Colonic mucosa (tissue), 4 donors: ENCODE results near the gene FCN3. TPM values are rescaled to one million over a fixed set of nuclear protein-coding genes. Genes with fewer than 3 reads are reported as not detected.

Experiments
- DNase-seq: peaks from one replicate; pipeline ENCODE4 v3.0.0-alpha.2; 2020
- H3K27ac ChIP-seq: fragments of 200-600 bp; one replicate; pipeline ENCODE4 v1.8.0; 2021
- H3K27me3 ChIP-seq: fragments of 200-600 bp; one replicate; pipeline ENCODE4 v1.8.0; 2021
- H3K36me3 ChIP-seq: fragments of 200-600 bp; one replicate; pipeline ENCODE4 v1.8.0; 2021
- H3K4me1 ChIP-seq: fragments of 200-600 bp; one replicate; pipeline ENCODE4 v1.8.0; 2021; ENCODE audit warnings: mild to moderate bottlenecking
- H3K4me3 ChIP-seq: fragments of 200-600 bp; one replicate; pipeline ENCODE4 v1.8.0; 2021
- H3K9ac ChIP-seq, 2 donors: one replicate each; pipeline ENCODE4 v1.7.0; 2013; ENCODE audit warnings: control low read depth in 2 of 2, low read depth in 2 of 2, low read length in 2 of 2
- H3K9me3 ChIP-seq: fragments of 200-600 bp; one replicate; pipeline ENCODE4 v1.8.0; 2021
- intact Hi-C: fragments of 100-400 bp; cut with DNase I; formaldehyde crosslinking; loops from one replicate; pipeline ENCODE4 v1.14.1; 2022
- total RNA-seq, 2 donors: library from RNA; stranded (reverse); fragmentation: NEBNext Ultra II Directional in 1 of 2; extraction: Animal tissue kit (Norgen Biotek cat#: 25700) in 1 of 2; gene quantifications; one replicate each; pipeline ENCODE4 v1.2.1, GENCODE V29; 2021
- TF ChIP-seq, protein P1 (sequence below): fragments of 200-600 bp; IDR thresholded peaks from one replicate; pipeline ENCODE4 v1.8.0; 2022; ENCODE audit warnings: antibody characterized with exemption, mild to moderate bottlenecking
- donor health status: healthy.
- donor health status: DM: no; HTN: no; CAD: no.
- donor health status: DM: no; HTN: no; CAD: no.

Gene FCN3
- total RNA-seq, 2 donors from 2014 or later = 0.42 to 1.5 TPM

DNA sequence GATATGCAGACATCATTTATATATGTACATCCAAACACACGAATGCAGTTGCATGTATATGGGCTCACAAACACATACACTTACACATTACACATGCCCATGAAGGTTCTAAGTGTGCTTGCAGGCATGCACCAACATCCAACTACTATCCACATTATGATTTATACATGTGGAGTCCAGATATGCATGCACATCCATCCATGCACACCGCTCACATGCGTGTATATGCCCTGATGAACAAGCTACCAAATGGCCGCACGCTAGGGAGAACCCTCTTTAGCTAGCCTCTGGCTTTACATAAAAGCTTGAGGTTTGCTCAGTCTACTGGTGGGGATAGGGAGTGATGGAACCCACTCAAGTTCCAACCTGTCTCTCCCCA lies 26.3 kb upstream of the FCN3 start:
- DNase-seq = no peak
- Histone ChIP-seq H3K9ac (no peak overlapping the region), H3K27ac (no peak overlapping the region), H3K36me3 (no peaks in the 10 kb centered on the region), H3K9me3 (no peaks in the 10 kb centered on the region), H3K27me3 (no peaks in the 10 kb centered on the region), H3K4me1 (no peaks in the 10 kb centered on the region), H3K4me3 (no peak overlapping the region)
- intact Hi-C loops = loop anchor here (5.0 kb wide), 1 partner anchor 206 kb away; no protein-coding TSS in a partner anchor
- TF ChIP-seq, protein P1, sequence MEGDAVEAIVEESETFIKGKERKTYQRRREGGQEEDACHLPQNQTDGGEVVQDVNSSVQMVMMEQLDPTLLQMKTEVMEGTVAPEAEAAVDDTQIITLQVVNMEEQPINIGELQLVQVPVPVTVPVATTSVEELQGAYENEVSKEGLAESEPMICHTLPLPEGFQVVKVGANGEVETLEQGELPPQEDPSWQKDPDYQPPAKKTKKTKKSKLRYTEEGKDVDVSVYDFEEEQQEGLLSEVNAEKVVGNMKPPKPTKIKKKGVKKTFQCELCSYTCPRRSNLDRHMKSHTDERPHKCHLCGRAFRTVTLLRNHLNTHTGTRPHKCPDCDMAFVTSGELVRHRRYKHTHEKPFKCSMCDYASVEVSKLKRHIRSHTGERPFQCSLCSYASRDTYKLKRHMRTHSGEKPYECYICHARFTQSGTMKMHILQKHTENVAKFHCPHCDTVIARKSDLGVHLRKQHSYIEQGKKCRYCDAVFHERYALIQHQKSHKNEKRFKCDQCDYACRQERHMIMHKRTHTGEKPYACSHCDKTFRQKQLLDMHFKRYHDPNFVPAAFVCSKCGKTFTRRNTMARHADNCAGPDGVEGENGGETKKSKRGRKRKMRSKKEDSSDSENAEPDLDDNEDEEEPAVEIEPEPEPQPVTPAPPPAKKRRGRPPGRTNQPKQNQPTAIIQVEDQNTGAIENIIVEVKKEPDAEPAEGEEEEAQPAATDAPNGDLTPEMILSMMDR = no peak

DNA sequence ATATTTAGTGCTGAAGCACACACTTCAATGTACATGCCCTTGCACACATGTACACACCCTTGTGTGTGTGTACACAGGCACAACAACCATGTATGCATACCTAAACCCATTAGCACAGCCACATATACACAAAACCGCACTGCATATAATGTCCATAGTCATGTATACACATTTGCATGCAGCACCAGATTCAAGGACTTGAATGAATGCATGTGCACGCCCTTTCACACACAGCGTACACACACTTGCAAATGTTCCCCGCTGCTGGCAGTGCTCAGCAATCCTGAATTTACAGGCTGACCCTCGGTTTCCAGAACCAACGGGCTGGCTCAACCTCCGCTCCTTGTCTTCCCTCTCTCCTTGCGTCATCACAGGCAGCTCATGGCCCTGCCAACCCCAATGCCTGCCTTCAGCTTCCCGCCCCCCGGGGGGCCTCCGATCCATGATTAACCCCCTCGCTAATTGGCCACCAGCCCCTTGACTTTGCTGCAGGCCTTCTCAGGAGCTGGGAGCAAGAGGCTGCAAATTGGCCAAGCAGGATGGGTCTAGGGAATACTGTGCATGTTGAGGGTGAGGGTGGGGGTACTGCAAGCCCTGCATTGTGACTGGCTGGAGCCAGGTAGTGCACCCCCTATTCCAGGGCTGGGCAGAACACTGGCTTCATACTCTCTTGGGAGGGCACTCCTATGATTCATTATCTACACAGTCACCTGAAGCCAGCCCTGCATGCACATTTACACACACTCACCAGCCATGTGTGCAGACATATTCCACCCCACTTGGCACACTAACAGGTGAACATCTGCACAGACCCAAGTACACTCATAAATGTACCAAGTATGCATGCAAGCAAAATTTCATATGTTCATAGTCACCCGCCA lies 25.7 kb upstream of the FCN3 start:
- intact Hi-C loops = loop anchor here (5.0 kb wide), 1 partner anchor 207 kb away; no protein-coding TSS in a partner anchor
- no peaks in the 10 kb centered on the region for H3K4me1 ChIP-seq
- no peaks in the 10 kb centered on the region for H3K36me3 ChIP-seq
- H3K27ac ChIP-seq = no peak overlapping the region
- H3K27me3 ChIP-seq = no peaks in the 10 kb centered on the region
- no peak overlapping the region for H3K4me3 ChIP-seq
- no peak for DNase-seq
- TF ChIP-seq, protein P1 = no peak
- H3K9me3 ChIP-seq = no peaks in the 10 kb centered on the region
- H3K9ac ChIP-seq = no peak overlapping the region

DNA sequence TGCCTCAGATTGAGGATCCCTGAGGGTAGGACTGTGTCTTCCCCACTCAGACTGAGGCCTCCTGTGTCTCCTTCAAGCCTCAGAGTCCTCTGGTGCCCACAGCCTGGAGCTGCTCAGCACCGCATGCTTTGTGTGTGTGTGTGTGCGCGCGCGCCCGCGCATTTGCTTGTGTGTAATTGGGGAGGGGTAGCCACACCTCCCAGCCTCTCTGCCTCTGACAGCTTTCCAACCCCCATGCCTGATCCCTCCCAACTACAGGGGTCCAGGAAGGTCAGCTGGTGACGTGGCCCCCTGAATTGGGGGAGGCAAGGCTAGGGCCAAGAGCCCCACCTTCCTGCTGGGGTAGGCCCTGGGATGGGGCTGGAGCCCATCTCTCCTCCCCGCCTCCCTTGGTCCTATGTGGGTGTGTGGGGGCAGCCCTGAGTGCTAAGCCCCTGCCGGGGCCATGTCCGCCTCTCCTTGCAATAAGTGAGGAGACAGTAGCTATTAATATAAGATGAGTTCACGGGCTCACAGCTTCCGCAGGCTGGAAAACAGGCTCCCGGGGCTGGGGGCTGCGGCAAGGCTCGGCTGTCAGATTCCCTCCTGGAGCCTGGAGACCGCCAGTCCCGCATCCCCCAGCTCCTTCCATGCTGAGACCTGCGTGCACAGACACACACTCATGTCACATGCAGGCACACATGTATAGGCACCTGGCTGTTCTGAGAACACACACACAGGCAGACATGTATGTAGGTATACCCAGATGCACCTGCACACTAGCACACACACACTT lies 24.8 kb upstream of the FCN3 start:
- Histone ChIP-seq H3K36me3 (no peaks in the 10 kb centered on the region), H3K9me3 (no peaks in the 10 kb centered on the region), H3K27ac (no peak overlapping the region), H3K4me3 (no peak overlapping the region), H3K27me3 (no peaks in the 10 kb centered on the region), H3K4me1 (no peaks in the 10 kb centered on the region), H3K9ac (no peak overlapping the region)
- intact Hi-C loops = loop anchor here (5.0 to 10.0 kb wide), 3 partner anchors 208 to 355 kb away; no protein-coding TSS in a partner anchor
- TF ChIP-seq, protein P1 = no peak
- DNase-seq = no peak

DNA sequence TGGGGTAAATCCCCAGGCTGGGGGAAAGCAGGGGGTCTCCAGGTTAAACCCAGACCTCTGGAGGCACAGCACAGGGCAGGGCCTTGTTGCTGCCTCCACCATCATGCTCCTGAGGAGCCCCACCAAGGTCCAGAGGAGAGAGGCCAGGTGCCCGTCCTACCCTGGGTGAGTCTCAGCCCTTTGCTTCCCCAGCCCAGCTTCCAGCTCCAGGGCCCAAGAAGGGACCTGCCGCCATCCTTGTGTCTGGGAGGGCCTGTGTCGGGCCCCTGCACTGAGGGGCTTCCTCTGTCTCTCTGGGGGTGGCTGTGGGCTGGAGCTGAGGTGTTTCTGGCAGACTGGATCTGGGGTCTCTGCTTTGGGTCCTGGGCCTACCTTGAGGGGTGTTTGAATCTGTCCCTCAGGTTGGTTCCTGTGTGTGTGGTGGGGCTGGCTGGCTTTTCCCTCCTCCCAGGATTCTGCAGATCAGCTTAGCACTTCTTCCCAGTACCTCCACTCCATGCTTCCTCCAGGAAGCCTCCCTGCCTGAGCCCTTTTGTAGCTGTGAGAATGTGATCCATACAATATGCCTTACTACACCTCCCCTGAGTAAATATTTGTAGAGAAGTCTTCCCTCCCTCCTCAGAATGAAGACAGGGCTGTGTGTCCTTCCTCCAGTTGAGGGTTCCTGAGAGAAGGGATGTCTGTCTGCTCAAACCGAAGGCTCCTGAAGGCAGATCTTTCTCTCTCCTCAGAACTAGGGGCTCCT lies 24.0 kb upstream of the FCN3 start:
- TF ChIP-seq, protein P1 = no peak
- intact Hi-C loops = loop anchor here (5.0 to 10.0 kb wide), 2 partner anchors 264 to 354 kb away; no protein-coding TSS in a partner anchor
- no peaks in the 10 kb centered on the region for H3K9me3 ChIP-seq
- peak overlapping the region in 1 of 2 donors; percentile 17 for H3K9ac ChIP-seq
- no peak for DNase-seq
- H3K27me3 ChIP-seq = no peaks in the 10 kb centered on the region
- H3K4me1 ChIP-seq = no peaks in the 10 kb centered on the region
- H3K27ac ChIP-seq = no peak overlapping the region
- H3K4me3 ChIP-seq = no peak overlapping the region
- H3K36me3 ChIP-seq = no peaks in the 10 kb centered on the region

DNA sequence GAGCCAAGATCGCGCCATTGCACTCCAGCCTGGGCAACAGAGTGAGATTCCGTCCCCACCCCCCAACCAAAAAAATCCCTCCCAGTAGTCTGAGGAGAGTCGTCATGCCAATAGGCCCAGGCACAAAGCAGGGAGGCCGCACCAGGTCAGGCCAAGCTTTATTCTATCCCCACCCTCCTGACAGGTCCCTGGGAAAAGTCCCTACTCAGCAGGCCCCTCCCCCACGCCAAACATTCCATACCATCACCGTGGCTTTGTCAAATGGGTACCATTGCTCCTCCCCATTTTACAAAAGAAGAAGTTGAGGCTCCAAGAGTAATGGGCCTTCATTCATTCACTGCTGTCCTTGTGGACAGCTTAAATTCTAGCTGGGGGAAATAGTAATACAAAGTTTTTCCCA lies 23.1 kb upstream of the FCN3 start:
- Histone ChIP-seq H3K4me1 (no peaks in the 10 kb centered on the region), H3K27me3 (no peaks in the 10 kb centered on the region), H3K9me3 (no peaks in the 10 kb centered on the region), H3K36me3 (no peaks in the 10 kb centered on the region), H3K4me3 (no peak overlapping the region), H3K27ac (no peak overlapping the region), H3K9ac (no peak overlapping the region)
- TF ChIP-seq, protein P1 = no peak
- DNase-seq = no peak
- intact Hi-C loops = loop anchor here (5.0 to 10.0 kb wide), 2 partner anchors 265 to 353 kb away; no protein-coding TSS in a partner anchor
